GM18867 (cell line): ENCODE data around the gene HSF4.

ENCODE experiments used
- ATAC-seq: cut with Tn5 transposase; IDR thresholded peaks from one replicate; pipeline ENCODE4 v1.9.1; 2021; ENCODE audit warnings: mild to moderate bottlenecking, moderate library complexity; ENCODE audit not compliant: unreplicated experiment

Gene HSF4

GRCh38 chr16:67166110-67166547, 1.6 kb downstream of the HSF4 start:
- no peak for ATAC-seq

DNA sequence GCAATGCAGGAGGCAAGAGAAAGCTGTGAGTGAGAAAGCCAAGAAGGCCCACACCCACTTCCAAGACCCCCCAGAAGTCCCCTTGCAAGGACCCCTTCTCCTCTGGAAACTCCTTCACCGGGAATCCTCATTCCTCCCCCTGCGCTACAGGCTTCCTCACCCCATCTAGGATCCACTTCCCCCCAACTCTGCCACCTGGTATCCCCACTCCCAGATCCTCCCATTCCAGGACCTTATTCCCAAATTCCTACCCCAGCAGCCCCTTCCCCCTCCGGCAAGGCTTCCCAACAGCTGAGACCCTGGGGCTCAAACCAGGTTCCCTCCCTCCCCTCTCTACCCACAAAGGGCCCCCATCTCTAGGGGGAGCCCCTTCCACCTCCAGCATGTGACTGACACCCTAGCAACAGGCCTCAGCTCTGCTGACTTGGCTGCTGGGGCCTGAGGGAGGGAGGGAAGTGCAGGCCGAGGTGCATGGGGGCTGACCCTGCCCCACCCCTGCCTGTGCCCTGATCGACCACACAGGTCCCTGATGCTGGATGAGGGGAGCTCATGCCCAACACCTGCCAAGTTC, 2.1 kb downstream of the HSF4 start:
- no peak for ATAC-seq

DNA sequence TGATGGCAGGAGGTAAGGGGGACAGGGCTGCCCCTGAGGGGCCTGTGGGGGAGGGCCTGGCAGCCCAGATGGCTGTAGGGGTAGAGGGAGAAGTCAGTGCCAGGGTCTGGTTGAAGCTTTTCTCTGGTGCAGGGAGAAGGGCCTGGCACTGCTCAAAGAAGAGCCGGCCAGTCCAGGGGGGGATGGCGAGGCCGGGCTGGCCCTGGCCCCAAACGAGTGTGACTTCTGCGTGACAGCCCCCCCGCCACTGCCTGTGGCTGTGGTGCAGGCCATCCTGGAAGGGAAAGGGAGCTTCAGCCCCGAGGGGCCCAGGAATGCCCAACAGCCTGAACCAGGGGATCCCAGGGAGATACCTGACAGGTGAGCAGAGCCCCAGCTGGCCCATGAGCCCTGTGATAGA, 3.0 kb downstream of the HSF4 start:
- ATAC-seq: no peak

GRCh38 chr16:67169011-67169451, 4.5 kb downstream of the HSF4 start:
- ATAC-seq: no peak

GRCh38 chr16:67169642-67170167, 5.2 kb downstream of the HSF4 start:
- no peak for ATAC-seq

- no peak for ATAC-seq
Measured at GRCh38 chr16:67170168-67170948, 5.8 kb downstream of the HSF4 start, which contains the start of gene NOL3. Gene NOL3 (plus strand): TSS chr16:67170538.

- no peak for ATAC-seq
Measured at GRCh38 chr16:67170949-67171649, 6.6 kb downstream of the HSF4 start.

- ATAC-seq: no peak
Measured at GRCh38 chr16:67173323-67173722, 8.8 kb downstream of the HSF4 start.

DNA sequence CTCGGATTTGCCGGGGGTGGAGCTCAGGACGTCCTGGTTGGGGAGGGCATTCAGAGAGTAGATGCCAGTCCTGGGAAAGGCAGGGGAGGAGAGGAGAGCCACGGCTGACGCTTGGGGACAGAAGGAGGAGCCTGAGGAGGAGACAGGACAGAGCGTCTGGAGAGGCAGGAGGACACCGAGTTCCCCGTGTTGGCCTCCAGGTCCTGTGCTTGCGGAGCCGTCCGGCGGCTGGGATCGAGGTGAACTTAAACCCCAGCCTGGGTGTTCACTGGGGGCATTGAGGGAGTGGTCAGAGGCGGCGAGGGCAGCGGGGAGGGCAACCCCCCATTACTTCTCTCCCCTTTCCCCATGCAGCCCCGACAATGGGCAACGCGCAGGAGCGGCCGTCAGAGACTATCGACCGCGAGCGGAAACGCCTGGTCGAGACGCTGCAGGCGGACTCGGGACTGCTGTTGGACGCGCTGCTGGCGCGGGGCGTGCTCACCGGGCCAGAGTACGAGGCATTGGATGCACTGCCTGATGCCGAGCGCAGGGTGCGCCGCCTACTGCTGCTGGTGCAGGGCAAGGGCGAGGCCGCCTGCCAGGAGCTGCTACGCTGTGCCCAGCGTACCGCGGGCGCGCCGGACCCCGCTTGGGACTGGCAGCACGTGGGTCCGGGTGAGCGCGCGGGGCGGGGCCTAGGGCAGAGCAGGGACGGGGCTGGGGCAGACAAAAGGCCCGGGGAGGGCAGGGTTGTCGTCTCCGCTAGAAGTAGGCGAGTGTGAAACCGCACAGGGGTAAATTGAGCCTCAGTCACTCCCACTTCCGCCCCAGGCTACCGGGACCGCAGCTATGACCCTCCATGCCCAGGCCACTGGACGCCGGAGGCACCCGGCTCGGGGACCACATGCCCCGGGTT, 9.5 kb downstream of the HSF4 start:
- peak; percentile 63 for ATAC-seq

- ATAC-seq: no peak
Measured at GRCh38 chr16:67174706-67175231, 10.2 kb downstream of the HSF4 start.

DNA sequence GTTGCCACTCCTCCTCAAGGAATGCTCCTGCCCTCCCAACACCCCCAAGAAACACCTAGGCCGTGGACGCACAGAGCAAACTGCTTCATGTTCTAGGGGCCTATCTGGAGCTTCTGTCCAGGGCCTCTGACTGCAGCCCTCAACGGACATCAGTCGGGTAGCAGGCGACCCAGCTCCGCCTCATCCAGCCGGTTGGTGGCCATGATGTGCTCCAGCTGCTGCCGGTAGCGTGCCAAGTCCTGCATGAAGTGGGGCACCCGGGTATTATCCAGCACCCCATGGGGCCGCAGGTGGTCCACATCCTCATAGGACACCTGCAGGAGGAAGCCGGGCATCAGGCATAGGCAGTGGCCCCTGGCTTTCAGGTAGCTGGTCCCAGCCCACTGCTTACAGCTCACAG, 12.1 kb downstream of the HSF4 start:
- ATAC-seq: no peak

DNA sequence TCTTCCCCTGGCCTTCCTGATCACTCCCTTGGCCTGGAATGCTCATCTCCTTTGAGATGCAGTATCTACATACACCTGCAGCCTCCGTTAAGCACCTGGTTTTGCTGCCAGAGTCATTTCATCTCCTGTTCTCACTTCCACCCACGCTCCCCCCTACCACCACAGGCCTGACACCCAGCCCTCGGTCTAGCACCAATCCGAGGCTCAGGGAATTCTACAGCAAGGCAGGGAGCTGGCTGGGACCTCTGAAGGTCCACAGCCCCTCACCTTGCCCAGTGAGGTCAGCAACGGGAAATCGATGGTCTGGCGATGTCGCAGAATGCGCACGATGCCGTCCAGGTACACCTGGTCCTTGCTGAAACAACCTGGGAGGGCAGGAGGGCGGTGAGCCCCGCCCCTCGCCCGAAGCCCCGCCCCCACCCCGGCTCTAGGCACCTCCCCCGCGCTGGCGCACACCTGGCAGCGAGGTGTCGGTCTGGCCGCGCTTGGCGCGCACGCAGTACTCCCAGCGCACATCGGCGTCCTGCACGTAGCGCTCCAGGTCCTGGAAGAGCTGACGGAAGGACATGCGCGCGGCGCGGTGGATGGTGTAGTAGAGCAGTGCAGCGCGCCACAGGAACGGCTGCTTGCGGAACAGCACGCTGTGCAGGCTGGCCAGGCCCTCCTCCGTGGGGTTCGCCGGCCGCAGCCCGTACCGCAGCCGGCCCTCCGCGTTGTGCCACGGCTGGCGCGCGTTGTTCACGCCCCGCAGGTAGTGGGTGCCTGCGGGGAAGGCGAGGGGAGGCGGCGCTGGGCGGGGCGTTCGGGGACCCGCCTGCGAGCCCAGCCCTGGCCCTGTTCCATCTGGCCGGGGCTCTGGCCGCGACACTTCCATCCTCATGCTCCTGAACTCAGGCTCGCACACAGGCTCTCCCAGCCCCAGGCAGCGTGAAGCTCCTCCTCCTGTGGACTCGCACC, 13.5 kb downstream of the HSF4 start:
- no peak for ATAC-seq

- no peak for ATAC-seq
Measured at GRCh38 chr16:67179421-67180080, 15.0 kb downstream of the HSF4 start.

GRCh38 chr16:67180166-67180565, 15.6 kb downstream of the HSF4 start:
- ATAC-seq: no peak

DNA sequence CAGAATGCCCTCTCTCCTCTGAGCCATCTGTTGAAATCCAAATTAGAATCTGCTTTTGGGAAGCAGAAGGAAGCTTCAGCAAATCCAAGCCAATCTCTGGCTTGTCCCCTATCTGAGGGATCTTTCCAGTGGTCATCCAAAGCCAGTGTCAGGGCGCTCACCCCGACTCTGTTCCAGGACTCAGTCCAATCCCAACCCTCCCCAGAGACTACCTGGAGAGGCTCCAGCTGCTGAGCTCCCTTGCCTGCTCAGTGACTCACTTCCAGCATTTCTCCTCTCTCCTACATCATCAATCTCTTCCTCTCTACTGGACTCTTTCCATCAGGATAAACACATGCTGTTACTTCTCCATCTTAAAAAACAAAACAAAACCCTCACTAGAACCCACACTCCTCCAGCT, 16.8 kb downstream of the HSF4 start:
- ATAC-seq: no peak

DNA sequence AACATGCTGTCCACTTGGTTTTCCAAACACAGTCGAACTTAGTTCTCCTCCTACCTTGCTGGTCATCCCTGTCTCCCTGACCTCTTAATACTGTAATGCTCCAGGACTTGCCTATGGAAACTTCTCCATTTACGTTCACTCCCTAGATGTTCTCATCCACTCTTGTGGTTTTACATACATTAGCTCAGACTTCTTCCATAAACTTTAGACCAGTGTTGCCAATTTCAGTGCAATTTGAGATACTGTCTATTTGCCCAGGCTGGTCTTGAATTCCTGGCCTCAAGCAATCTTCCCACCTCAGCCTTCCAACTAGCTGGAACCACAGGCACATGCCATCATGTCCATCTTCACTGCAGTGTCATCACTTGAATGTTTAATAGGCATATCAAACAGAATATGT, 17.7 kb downstream of the HSF4 start:
- ATAC-seq: no peak

DNA sequence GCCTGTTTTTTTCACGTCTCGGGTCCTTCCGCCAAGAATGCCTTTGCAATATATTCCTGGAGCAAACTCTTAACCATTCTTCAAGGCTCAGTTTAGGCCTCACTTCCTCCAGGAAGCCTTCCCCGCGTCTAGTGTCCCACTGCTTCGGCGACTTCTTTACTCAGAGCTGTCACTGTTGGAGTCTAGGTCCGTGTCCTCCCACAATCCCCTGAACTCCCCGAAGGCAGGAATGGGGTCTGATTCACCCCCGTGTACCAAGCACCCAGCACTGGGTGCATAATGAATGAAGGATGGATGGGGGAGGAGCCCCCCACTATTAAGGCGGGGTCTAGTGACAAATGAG, 18.7 kb downstream of the HSF4 start:
- ATAC-seq: no peak

GRCh38 chr16:67183627-67184452, 19.3 kb downstream of the HSF4 start, which contains the start of gene MATCAP1:
Gene MATCAP1 (minus strand): TSS chr16:67183963. CDS start chr16:67180610, 3,353 bp downstream.
- ATAC-seq: peak; percentile 89
